Activated B cell treated with CpG ODN at 0.5 μM for 24 hours (primary cell): ENCODE data around the gene HAVCR1. TPM values are rescaled to one million over a fixed set of nuclear protein-coding genes. Genes with fewer than 3 reads are reported as not detected.
"Not testable (repeated sequence)": the region's sequence is repeated elsewhere in the genome, so short reads cannot be mapped to it uniquely, and the experiment has no call there.

ENCODE experiments used
- ATAC-seq: fragments of 200-7000 bp; cut with Tn5 transposase; one replicate; pipeline ENCODE4 v1.10.0; 2021; ENCODE audit warnings: low read depth, mild to moderate bottlenecking, moderate library complexity
- CTCF ChIA-PET: fragments of 350-600 bp; sonication (Branson Sonifier 250); formaldehyde crosslinking; loops from one replicate; lab custom pipeline; 2021; ENCODE audit warnings: antibody characterized with exemption; lab: Charles Lee
- POLR2A ChIA-PET: fragments of 350-600 bp; sonication (Branson Sonifier 250); formaldehyde crosslinking; loops from one replicate; lab custom pipeline; 2021; ENCODE audit warnings: antibody characterized with exemption; lab: Charles Lee
- DNase-seq: peaks from one replicate; pipeline ENCODE4 v3.0.0; 2022
- H3K27ac Mint-ChIP-seq: one replicate; pipeline ENCODE4 v1.8.0; 2020; ENCODE audit warnings: mixed read lengths
- H3K27me3 Mint-ChIP-seq: one replicate; pipeline ENCODE4 v1.8.0; 2021; ENCODE audit warnings: mixed read lengths
- H3K36me3 Mint-ChIP-seq: one replicate; pipeline ENCODE4 v1.8.0; 2021; ENCODE audit warnings: low read depth, mixed read lengths
- H3K4me1 Mint-ChIP-seq: one replicate; pipeline ENCODE4 v1.8.0; 2021; ENCODE audit warnings: mixed read lengths
- H3K4me3 Mint-ChIP-seq: one replicate; pipeline ENCODE4 v1.8.0; 2020; ENCODE audit warnings: mild to moderate bottlenecking, mixed read lengths
- H3K9me3 Mint-ChIP-seq: one replicate; pipeline ENCODE4 v1.8.0; 2020; ENCODE audit warnings: mixed read lengths
- intact Hi-C: fragments of 100-400 bp; cut with micrococcal nuclease; formaldehyde crosslinking; loops from one replicate; pipeline ENCODE4 v1.15.1; 2024
- total RNA-seq: library from RNA; stranded (reverse); gene quantifications from 2 replicates; pipeline ENCODE4 v1.2.3, GENCODE V29; 2022
- TF ChIP-seq, protein P1 (sequence below): fragments of 200-600 bp; IDR thresholded peaks from one replicate; pipeline ENCODE4 v1.8.0; 2022; ENCODE audit warnings: antibody characterized with exemption, mild to moderate bottlenecking

The HAVCR1 gene
- total RNA-seq, 1 donor from 2014 or later = not detected

DNA sequence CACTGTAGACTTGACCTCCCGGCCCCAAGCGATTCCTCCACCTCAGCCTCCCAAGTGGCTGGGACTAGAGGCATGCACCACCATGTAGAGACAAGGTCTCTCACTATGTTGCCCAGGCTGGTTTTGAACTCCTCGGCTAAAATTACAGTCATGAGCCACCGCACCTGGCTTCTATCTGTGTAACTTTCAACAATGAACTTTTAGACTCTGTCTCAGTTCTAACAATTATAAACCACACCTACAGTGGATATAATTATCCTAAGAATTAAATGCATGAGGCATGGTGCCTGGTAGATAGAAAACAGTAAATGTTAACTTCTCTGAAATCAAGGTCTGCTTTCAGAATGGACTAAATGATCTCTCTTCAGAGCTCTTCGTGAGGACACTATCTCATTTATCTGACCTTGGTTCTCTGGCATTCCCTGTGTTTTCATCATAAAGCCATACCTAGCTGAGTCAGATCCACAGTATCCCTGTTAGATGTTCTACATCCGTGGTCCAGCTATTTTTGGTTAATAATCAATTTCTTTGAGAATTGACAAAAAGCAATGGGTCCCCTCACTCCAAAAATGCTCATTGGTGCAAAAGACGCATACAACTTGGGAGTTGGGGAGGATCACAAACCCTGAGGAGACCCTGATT is 7.2 kb downstream of the HAVCR1 start:
- H3K9me3 Mint-ChIP-seq = no peaks in the 10 kb centered on the region
- H3K27ac Mint-ChIP-seq = no peak overlapping the region
- no peaks in the 10 kb centered on the region for H3K36me3 Mint-ChIP-seq
- ATAC-seq = no peak
- H3K27me3 Mint-ChIP-seq = peaks cover 6% of the 10 kb centered on the region
- ChIA-PET CTCF (no interaction called here), POLR2A (no interaction called here)
- no peak overlapping the region for H3K4me3 Mint-ChIP-seq
- H3K4me1 Mint-ChIP-seq = peaks cover 6% of the 10 kb centered on the region
- intact Hi-C loops = no loop called here
- TF ChIP-seq, protein P1, sequence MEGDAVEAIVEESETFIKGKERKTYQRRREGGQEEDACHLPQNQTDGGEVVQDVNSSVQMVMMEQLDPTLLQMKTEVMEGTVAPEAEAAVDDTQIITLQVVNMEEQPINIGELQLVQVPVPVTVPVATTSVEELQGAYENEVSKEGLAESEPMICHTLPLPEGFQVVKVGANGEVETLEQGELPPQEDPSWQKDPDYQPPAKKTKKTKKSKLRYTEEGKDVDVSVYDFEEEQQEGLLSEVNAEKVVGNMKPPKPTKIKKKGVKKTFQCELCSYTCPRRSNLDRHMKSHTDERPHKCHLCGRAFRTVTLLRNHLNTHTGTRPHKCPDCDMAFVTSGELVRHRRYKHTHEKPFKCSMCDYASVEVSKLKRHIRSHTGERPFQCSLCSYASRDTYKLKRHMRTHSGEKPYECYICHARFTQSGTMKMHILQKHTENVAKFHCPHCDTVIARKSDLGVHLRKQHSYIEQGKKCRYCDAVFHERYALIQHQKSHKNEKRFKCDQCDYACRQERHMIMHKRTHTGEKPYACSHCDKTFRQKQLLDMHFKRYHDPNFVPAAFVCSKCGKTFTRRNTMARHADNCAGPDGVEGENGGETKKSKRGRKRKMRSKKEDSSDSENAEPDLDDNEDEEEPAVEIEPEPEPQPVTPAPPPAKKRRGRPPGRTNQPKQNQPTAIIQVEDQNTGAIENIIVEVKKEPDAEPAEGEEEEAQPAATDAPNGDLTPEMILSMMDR = no peak
- DNase-seq = no peak

- ChIA-PET POLR2A (no interaction called here), CTCF (no interaction called here)
- Mint-ChIP-seq H3K9me3 (no peaks in the 10 kb centered on the region), H3K4me1 (peaks cover 6% of the 10 kb centered on the region), H3K4me3 (no peak overlapping the region), H3K36me3 (no peaks in the 10 kb centered on the region), H3K27me3 (peaks cover 6% of the 10 kb centered on the region), H3K27ac (no peak overlapping the region)
- TF ChIP-seq, protein P1 = no peak
- no peak for DNase-seq
- ATAC-seq = no peak
- intact Hi-C loops = no loop called here
Measured at GRCh38 chr5:157050050-157050449, 8.9 kb downstream of the HAVCR1 start.

GRCh38 chr5:157049605-157050004 is 9.3 kb downstream of the HAVCR1 start:
- intact Hi-C loops = no loop called here
- Mint-ChIP-seq H3K27ac (no peak overlapping the region), H3K4me3 (no peak overlapping the region), H3K4me1 (peaks cover 6% of the 10 kb centered on the region), H3K36me3 (no peaks in the 10 kb centered on the region), H3K9me3 (no peaks in the 10 kb centered on the region), H3K27me3 (peaks cover 6% of the 10 kb centered on the region)
- TF ChIP-seq, protein P1 = no peak
- ChIA-PET CTCF (interaction anchor here (0.5 kb wide), 1 partner anchor 31 kb away, joined by 3 read pairs; no protein-coding TSS in a partner anchor), POLR2A (no interaction called here)
- ATAC-seq = no peak
- DNase-seq = no peak

- no peak overlapping the region for H3K4me3 Mint-ChIP-seq
- H3K36me3 Mint-ChIP-seq = no peaks in the 10 kb centered on the region
- no peak for ATAC-seq
- ChIA-PET POLR2A (no interaction called here), CTCF (no interaction called here)
- H3K9me3 Mint-ChIP-seq = no peaks in the 10 kb centered on the region
- intact Hi-C loops = no loop called here
- no peak for DNase-seq
- TF ChIP-seq, protein P1 = no peak
- H3K27me3 Mint-ChIP-seq = peaks cover 6% of the 10 kb centered on the region
- peaks cover 6% of the 10 kb centered on the region for H3K4me1 Mint-ChIP-seq
- H3K27ac Mint-ChIP-seq = no peak overlapping the region
Measured at GRCh38 chr5:157047898-157048297, 11.0 kb downstream of the HAVCR1 start.

DNA sequence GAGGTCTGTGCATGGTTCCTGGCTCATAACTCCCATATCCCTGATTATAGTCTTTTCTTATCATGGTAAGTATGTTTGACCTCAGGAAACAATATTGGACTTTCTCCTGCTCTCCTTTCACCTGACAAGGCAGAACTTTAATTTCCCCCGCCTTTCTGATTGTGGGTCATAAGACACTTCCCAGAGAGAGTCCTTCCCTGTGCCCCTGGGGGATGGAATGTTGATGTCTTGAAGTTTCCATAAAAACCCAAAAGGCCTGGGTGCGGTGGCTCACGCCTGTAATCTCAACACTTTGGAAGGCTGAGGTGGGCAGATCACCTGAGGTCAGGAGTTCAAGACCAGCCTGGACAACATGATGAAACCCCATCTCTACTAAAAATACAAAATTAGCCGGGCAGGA is 11.9 kb downstream of the HAVCR1 start:
- not testable (repeated sequence) for H3K4me1 Mint-ChIP-seq, H3K9me3 Mint-ChIP-seq, H3K36me3 Mint-ChIP-seq

DNA sequence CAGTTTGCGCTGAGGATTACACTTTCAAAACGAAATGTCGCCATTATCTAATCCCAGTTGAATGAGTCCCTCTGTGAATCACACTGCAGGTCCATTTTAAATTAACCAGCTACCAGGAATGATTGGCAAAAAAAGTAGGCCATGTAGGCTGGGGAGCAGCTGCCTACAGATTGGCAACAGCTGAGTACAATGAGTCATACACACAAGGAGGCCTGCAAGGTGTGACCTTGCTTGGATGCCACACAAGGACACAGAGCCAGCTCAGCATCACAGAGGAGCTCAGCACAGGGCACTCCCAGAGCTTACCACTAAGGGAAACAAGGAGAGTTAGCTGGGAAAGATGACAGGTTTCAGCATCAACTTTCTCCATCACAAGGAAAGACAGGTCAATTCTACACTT is 12.9 kb downstream of the HAVCR1 start:
- intact Hi-C loops = no loop called here
- TF ChIP-seq, protein P1 = no peak
- DNase-seq (no peak), ATAC-seq (no peak)
- H3K27me3 Mint-ChIP-seq = peaks cover 6% of the 10 kb centered on the region
- H3K4me1 Mint-ChIP-seq = peaks cover 6% of the 10 kb centered on the region
- no peaks in the 10 kb centered on the region for H3K9me3 Mint-ChIP-seq
- no peak overlapping the region for H3K4me3 Mint-ChIP-seq
- H3K27ac Mint-ChIP-seq = no peak overlapping the region
- no peaks in the 10 kb centered on the region for H3K36me3 Mint-ChIP-seq
- ChIA-PET CTCF (no interaction called here), POLR2A (no interaction called here)

More for the DNA sequence above, 11.9 kb downstream of the HAVCR1 start:
- CTCF ChIA-PET, DNase-seq, intact Hi-C loops, H3K27ac Mint-ChIP-seq, H3K4me3 Mint-ChIP-seq, POLR2A ChIA-PET, H3K27me3 Mint-ChIP-seq, ATAC-seq: not testable (repeated sequence)
